H1 (cell line): ENCODE measurements around the gene YIF1A. TPM values are rescaled to one million over a fixed set of nuclear protein-coding genes. Genes with fewer than 3 reads are reported as not detected.

Experiments used
- HDAC6 ChIP-seq: IDR thresholded peaks from one replicate; pipeline ENCODE4 v1.7.1; 2012; ENCODE audit warnings: low read depth, mild to moderate bottlenecking, inconsistent platforms, low read length, moderate library complexity
- SAP30 ChIP-seq: fragments of 300-600 bp; sonication (generic); IDR thresholded peaks from 2 replicates; pipeline ENCODE4 v1.7.1; 2012; ENCODE audit warnings: low read length, moderate library complexity, mild to moderate bottlenecking, inconsistent platforms; ENCODE audit not compliant: insufficient read depth, insufficient replicate concordance
- SIN3A ChIP-seq, 2 experiments: IDR thresholded peaks in 1 of 2; conservative IDR thresholded peaks in 1 of 2; 2 replicates each; pipeline ENCODE4 v1.6.1; 2011 to 2012; ENCODE audit warnings: low read length in 2 of 2, improper control_type of control experiment in 1 of 2, low read depth in 1 of 2, mild to moderate bottlenecking in 1 of 2
- SP4 ChIP-seq: IDR thresholded peaks from 2 replicates; pipeline ENCODE4 v1.6.1; 2012; ENCODE audit warnings: low read length, inconsistent platforms
- polyA plus RNA-seq, 7 experiments: library from polyadenylated mRNA; depleted of rRNA in 3 of 7; stranded (reverse) in 5 of 7; unstranded in 2 of 7; fragments of >200 nt in 5 of 7; fragments of 200-250 nt in 2 of 7; gene quantifications; 1 replicate in 5 of 7; 2 replicates in 1 of 7; 4 replicates in 1 of 7; pipeline versions ENCODE4 v1.2.1 to v1.2.3, GENCODE V29; 2011 to 2013; ENCODE audit warnings: missing spikeins in 2 of 7, mixed read lengths in 2 of 7
- total RNA-seq: library from RNA; stranded (reverse); fragmentation: NEBNext Ultra II Directional; extraction: Animal tissue kit (Norgen Biotek cat#: 25700); gene quantifications from 2 replicates; pipeline ENCODE4 v1.2.1, GENCODE V29; 2021
- TF ChIP-seq, protein P1 (sequence below), 3 experiments: IDR thresholded peaks; 1 replicate in 2 of 3; 2 replicates in 1 of 3; pipeline versions ENCODE4 v1.5.1 to v1.6.1; 2011; ENCODE audit warnings: low read length in 3 of 3, mild to moderate bottlenecking in 3 of 3, inconsistent platforms in 2 of 3, low read depth in 1 of 3, moderate library complexity in 1 of 3; ENCODE audit not compliant: insufficient read depth in 1 of 3; ENCODE audit errors: control extremely low read depth in 1 of 3

Gene YIF1A
- total and polyA plus RNA-seq, 2 of the 8 experiments (the other 6 are each of a cell fraction or from before 2014, with no cell fraction given) = 70.1 to 178 TPM

- TF ChIP-seq SIN3A (conservative IDR thresholded peaks at IDR 0.05 in 1 of 2, IDR thresholded peaks at IDR 0.05 in 1 of 2; ENCODE audit: low read depth in 1 of 2, low read length in 2 of 2) (no peak), SAP30 (no peak), SP4 (no peak), HDAC6 (no peak)
- TF ChIP-seq, protein P1, sequence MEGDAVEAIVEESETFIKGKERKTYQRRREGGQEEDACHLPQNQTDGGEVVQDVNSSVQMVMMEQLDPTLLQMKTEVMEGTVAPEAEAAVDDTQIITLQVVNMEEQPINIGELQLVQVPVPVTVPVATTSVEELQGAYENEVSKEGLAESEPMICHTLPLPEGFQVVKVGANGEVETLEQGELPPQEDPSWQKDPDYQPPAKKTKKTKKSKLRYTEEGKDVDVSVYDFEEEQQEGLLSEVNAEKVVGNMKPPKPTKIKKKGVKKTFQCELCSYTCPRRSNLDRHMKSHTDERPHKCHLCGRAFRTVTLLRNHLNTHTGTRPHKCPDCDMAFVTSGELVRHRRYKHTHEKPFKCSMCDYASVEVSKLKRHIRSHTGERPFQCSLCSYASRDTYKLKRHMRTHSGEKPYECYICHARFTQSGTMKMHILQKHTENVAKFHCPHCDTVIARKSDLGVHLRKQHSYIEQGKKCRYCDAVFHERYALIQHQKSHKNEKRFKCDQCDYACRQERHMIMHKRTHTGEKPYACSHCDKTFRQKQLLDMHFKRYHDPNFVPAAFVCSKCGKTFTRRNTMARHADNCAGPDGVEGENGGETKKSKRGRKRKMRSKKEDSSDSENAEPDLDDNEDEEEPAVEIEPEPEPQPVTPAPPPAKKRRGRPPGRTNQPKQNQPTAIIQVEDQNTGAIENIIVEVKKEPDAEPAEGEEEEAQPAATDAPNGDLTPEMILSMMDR (IDR thresholded peaks at IDR 0.05; ENCODE audit: control extremely low read depth in 1 of 3, insufficient read depth in 1 of 3, low read depth in 1 of 3, low read length in 3 of 3) = no peak
Observed at GRCh38 chr11:66263785-66264184, 25.2 kb downstream of the YIF1A start (continued).
